Stimulated activated CD4-positive, alpha-beta T cell treated with anti-CD3 and anti-CD28 coated beads, Interleukin-12 subunit alpha, Interleukin-12 subunit beta, amount 100 ng/mL, for 4 hours (primary cell): ENCODE results near the gene CDON.
"Not testable (repeated sequence)": the region's sequence is repeated elsewhere in the genome, so short reads cannot be mapped to it uniquely, and the experiment has no call there.

ENCODE experiments used
- DNase-seq: peaks from one replicate; pipeline ENCODE4 v3.0.0-alpha.2; 2020

Gene CDON

DNA sequence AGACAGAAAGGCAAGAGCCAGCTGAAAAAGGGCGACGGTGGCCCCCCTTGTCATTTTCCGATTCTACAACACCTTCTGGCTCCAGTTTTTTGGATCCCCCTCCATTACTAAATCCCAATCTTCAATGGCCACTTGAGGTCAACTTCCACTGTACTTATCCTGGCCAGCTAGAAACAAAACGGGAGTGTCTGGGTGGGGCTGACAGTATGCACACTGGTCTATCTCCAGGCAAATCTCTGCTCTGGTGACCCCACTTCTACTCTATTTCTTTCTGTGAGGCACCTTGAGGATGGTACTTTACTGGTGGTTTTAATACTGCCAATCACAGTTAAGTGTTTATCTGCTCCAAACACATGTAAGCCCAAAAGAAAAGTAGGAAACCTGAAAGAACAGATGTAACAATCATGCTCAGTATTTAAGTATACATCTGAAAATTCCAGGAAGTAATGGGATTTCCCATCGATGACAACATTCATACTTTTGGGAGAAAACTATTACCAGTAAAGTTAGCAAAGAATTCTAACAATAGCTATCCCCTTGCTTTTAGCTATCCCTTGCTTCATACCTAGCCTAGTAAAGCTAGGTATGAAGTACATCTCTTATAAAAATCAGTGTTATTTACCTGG lies 16.0 kb downstream of the CDON start:
- DNase-seq, result no peak

DNA sequence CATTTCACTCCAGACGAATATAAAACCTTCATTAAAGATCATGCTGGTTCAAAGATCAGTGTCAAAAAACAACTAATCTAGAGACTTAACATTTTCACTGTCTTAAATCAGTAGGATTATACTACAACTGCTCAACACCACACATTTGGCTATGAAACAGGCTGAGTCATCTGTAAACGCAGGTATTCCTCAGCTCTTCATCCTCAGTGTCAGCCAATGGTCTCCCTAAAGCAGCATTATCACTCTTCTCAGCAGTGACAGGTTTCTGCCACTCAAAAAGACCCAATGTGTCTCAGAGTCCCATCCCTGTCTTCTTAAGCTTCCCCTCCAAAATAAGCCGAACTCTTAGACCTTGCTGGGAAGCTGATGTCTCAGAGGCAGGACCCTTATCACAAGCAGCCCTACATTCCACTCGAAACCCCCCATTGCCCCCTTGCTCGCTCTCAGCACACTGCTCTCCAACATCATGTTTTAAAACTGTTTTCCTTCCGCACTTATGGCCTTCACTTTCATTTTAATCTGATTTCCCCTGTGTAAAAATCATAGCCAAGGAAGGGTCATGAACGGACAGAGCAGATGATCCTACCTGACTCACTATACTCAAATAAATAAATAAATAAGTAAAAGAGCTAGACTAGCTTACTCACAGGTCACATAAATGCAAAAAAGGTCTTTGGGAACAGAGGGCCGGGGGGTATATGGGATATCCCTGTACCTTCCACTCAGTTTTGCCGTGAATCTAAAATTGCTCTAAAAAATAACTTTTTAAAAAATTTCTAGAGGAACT lies 23.0 kb downstream of the CDON start:
- DNase-seq, result no peak

DNA sequence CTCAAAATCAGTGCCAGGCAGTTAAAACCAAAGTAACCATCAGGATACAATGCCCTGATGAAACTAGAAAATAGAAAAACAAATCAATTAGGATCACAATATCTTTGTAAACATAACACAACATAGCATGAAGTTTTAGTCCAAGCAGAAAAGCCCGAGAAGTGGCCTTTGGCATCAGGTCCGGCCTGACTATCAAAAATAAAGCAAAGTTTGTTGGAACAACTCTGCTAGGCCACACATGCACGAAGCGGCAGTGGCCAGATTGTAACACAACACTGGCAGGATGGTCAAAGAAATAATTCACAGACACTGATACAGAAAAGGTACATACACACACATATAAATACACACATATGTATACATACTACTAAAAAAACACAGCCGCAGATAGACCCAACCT lies 26.9 kb downstream of the CDON start:
- DNase-seq, result no peak

DNA sequence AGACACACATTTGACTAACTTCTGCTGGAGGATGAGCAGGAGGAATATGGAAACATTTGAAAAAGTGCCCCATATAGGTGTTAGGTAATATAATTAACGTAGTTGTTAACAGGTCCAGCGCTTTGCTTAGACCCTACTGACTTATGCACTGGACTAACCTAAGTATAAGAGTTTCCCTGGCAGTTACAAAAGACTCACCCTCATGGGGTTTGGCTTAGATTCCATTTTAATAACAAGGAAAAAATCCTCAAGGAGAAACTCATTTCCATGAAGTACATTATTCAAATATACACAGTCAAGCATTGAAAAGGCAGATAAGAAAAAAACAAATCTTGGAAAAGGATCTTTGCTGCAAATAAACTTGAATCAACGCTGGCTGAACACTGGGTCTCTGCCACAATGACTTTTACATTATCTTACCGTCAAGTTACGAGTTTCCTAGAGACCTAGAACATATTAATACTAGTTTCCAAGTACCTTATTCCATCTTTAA lies 27.7 kb downstream of the CDON start:
- no peak for DNase-seq

DNA sequence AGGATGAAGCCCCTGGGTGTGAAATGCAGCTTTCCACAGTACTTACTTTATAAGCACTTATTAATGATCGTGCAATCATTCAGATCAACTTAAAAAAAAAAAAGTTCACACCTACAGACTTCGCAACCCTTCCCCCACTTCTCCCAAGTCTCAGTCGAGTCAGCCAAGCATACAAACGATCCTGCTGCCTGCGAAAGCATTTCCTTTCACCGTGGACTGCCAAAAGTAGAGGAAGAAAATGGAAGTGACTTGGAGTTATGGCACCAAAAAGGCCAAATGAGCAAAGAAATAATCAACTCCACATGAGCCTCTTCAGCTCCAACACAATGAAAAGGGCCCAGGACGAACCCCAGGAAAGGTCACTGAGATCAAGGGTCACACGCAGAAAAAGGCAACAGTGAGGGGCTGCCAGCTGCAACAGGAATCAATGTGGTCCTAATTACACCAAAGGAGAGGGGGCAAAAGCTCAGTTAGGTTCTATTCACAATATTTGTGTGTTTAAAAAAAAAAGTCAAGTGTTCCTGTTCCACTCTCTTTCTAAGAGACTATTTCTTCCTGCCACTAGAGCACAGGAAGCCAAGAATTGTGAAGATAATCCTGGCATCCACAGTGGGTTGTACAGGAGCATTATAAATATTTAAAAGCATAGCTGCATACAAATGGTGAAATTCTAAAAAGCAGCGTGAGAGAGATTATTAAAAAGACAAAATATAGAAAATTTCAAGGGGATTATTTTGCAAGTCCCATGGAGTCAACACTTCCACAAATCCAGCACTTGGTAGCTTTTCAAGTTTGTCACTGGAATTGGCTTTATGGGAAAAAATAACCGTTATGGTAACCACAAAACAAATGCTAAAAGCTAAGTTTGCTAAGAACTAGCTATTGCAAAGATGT lies 28.4 kb downstream of the CDON start:
- no peak for DNase-seq

DNA sequence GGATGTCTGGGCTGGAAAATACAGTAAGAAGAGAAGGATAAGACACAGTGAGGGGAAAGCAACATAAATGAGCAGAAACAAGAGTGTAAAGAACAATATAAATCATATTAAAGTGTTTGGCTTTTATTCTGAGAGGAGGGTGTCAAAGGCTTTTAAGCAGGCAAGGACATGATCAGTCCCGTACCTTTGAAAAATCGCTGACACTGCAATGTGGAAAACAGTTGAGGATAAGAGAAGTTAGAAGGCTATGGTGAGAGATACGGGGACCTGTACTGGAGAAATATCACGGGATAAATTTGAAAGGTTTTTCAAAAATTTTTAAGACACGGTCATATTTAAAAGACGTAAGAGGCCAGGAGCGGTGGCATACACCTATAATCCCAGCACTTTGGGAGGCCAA lies 30.3 kb downstream of the CDON start:
- no peak for DNase-seq

DNA sequence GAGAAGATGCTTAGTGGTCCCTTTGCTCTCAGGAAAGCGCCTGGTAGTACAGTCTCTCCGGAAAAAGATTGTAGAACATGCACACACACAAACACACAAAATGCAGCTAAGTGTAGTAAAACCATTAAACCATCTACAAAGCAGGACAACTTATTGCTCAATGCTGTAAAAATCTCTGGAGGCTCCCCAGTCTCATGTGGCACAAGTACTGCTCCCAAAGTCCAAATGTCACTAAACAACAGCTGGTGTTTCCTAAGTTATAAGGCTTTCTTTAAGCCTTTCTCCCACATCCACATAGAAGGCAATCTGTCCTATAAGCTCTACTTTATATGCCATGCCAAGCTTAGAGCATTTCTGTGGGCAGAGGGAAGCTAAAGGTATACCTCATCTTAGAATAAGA lies 32.9 kb downstream of the CDON start:
- no peak for DNase-seq

DNA sequence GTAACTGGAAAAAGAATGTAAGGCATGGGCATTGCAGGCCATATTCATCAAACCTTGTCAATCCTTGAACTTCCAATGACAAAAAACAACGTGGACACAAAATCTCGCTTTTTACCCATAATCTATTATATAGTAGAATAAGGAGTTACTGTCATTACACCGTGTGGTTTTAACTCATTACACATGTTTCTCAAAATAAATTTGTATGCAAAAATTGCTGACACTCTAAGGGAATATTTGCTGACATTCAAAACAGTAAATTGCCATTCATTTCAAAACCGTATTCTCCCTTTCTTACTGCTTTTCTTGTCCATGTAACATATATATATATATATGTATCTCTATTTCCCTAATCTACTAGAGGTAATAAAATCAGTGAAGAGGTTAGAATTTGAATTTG lies 33.4 kb downstream of the CDON start:
- DNase-seq, result no peak

DNA sequence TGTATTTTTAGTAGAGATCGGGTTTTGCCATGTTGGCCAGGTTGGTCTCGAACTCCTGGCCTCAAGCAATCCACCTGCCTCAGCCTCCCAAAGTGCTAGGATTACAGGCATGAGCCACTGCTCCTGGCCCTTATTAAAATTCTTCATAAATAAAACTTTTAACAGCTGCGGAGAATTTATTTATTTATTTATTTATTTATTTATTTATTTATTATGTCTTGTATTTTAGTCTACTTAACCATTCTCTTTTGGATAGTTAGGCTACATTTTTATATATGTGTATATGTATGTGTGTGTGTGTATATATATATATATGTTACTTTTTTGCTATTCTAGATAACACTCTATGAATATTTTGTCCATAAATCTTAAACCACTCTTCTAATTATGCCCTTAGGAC lies 34.1 kb downstream of the CDON start:
- not testable (repeated sequence) for DNase-seq

DNA sequence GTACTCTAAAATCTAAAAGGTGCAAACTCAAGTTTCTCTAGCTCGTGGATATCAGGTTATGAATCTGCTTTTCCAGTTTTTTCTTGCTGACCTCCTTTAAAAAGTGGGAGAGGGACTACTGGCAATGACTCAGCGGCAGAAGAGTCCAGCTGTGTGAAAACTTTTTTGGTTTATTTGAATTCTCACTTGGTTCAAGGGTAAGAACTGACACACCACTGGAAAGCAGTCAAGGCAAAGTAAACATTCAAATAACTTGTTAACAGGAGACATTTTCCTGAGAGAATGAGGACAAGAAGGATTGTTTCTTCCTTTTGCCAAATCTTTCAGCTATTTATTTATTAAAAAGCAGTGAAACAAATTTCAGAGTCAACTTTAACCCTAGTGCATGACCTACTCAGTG lies 36.1 kb downstream of the CDON start:
- no peak for DNase-seq

DNA sequence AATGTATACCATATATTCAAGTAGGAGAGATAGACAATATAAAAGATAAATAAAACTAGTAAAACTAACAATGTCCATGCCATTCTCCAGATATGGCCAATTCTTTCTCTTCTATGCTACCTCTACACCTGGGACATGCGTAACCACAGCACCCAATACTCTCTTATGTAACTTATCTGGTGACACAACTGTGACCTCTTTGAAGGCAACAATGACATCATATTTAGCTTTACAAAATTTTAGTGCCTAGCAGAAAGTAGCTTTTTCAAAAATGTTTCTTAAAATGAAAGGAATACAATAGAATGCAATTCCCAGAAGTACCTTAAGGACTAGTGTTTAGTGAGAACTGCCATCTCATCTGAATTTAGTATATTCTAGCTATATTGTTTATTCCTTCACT lies 36.8 kb downstream of the CDON start:
- no peak for DNase-seq

DNA sequence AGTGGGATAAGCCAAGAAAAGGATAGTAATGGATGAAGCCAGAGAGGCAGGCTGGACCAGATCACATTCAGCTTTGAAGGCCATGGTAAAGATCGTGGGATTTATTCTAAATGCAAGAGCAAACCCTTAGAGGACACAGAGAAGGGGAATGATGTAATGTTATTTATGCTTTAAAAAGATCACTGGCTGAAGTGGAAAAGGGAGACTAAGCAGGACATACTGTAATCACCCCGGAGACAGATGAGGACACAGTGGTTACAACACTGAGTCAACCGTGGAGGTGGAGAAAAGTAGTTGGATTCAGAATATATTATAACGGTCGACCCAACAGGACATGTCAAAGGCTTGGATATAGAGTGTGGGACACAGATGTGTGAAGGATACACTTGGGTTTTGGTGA lies 38.5 kb downstream of the CDON start:
- DNase-seq, result no peak

DNA sequence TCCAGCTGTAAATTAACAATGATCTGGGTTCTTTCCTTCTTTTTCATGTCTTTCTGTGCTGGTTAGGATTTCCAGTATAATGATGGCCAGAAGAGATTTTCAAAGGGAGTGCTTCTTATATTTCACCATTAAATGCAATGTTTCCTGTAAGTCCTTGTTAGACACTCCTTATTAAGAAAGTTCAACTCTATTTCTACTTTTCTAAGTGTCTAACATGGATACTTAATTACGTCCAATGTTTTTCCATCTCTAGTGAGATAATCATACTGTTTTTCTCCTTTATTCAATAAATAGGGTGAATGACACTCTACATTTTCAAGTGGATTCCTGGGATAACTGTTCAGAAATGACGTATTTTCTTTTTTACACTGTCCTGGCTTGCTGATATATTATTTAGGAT lies 49.8 kb downstream of the CDON start:
- DNase-seq, result no peak

DNA sequence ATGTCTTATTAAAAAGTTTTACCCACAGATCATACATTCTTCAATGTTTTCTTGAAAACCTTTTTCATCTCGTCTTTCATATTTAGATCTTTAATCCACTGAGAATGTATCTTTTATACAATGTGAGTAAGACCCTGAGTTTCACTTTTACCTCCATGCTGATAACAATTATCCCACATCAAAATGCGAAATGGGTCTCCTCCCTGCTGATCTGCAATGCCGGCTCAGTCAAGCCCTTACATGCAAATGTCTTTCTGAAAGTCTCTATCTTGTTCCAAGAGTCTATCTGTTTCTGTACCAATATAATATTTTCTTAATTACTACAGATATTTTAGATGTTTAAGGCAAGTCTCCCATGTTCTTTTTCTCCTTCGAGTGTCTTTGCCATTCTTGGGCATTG lies 50.9 kb downstream of the CDON start:
- DNase-seq, result no peak

DNA sequence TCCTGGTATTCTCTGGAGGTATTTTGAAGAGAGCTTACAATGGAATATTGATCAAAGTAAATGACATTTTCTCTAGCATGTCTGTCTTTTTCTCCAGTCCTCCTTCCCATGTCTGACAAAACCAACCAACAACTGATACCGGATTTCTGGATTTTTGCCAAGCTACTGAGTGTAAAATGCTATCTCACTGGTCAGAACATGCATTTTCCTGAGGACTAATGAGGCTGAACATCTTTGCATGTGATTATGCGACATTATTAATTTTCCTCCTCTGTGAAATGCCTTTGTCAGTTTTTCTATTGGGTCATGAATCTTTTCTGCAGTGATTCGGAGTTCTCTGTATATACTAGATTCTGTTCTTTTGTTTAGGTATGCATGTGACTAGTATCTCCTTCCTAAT lies 51.4 kb downstream of the CDON start:
- no peak for DNase-seq

DNA sequence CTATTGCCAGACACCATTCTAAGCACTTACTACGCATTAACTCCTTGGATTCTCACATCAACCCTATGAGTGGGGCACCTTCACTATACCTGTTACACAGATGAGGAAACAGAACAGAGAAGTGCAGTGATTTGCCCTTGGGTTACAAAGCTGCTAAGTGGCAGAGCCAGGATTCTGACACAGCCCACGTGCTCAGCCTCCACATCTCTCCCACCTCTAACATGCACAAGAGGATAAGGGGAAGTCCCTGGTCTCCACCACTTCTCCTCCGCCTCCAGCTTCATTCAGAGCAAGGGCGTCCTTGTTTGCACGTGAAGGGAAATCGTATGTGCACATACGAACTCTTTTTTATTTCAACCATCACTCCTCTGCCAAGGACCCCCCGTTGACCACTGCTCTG lies 53.7 kb downstream of the CDON start:
- DNase-seq, result no peak

DNA sequence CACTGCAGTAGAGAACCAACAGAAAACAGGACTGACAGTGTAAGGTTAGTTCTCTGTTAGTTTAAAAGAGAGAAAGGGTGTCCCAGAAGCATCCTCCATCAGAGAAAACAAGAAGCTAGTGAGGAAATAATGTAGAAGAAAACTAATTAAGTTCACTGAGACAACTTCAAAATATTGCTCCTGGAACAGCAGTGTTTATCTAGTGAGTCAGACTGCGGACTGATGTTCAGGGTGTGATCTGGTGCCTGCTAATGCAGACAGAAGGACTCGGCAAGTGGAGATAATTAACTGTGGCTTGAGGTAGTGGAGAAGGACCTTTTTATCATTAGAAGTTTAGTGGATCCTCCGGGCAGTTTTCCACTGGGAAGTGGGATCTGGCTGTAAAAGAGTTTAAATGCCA lies 55.4 kb downstream of the CDON start:
- DNase-seq, result no peak

DNA sequence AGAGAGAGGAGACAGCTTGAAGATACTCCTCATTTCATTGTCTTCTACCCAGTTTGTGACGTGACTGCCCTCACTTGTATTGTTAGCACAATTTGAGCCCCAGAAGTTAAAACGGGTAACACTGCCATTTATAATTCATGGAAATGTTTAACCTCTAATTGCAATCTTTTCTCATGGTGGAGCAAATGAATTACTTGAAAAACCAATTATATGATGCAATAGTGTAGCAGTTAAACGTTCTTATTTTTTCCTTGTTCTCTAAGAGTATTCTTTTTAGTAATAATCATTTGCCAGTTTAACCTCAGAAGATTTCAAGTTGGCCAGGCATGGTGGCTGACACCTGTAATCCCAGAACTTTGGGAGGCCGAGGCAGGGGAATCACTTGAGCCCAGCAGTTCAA lies 56.6 kb downstream of the CDON start:
- DNase-seq, result no peak

DNA sequence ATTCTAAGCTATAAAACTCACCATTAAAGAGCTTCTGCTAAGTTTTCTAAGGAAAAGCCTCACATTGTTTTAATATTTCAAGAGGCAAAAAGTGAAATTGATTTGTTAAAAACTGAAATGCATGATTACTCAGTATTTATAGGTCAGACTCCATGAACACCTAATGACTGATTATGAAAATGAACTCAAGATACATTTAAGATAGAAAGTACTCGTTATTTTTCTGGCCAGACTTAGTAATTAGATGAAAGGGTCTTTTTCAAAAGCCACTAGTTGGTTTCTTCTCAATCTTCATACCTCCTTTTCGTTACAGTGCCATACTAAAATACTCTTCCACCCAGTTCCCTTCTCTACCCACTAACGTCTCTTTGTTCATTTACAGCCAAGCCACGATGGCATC lies 60.5 kb downstream of the CDON start:
- no peak for DNase-seq

DNA sequence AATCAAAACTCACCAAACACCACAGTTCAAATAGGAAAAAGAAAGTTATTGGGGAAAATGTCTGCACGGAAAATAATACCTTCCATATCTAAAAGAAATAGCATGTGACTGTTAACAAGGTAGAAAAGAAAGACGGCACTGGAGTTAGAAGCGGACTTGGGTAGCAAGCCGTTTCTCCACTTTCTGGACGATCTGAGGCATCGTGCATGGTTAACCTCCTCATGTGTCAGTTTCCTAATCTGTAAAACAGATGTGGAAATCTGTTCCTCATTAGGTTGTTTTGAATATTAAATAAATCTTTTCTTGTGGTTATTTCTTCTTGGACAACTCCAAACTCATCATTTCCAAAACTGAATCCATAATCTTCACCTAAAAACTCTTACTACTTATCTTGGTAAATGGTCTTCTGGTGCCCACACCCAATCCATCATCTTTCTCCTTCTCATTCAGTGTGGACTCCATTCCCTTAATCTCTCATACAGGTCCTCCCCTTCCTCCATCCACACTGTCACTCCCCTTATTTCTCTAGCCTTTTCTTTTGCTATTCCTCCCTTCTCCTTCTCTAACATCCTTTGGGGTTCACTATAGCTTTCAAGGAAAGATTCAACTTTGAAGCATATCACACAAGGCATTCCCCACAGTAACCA lies 63.3 kb downstream of the CDON start:
- DNase-seq, result no peak

DNA sequence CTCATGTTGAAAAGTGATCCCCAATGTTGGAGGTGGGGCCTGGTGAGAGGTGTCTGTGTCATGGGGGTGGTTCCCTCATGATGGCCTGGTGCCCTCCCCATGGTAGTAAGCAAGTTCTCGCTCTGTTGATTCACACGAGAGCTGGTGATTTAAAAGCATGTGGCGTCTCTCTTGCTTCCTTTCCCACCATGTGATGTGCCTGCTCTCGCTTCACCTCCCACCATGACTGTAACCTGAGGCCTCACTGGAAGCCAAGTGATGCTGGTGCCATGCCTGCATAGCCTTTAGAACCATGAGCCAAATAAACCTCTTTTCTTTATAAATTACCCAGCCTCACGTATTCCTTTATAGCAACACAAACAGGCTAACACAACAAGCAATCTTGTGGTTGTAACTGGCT lies 64.4 kb downstream of the CDON start:
- no peak for DNase-seq

DNA sequence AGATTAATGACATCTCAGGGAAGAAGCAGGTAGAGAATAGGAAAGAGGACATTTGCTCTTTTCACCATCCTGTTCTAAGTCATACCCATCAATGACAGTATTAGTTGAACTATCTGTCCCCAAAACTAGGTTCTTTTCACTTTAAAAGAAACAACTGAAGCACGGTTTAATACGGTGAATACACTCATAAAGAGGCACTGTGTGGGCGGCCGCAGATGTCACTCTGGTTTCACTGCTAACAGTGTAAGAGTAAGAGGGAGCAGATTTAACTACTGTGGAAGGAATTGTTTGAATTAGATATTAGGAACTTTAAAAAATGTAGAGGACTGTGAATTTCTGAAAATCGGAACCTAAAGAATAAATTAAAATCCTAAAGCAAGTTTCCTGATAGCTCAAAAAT lies 67.4 kb downstream of the CDON start:
- peak; percentile 24 for DNase-seq

DNA sequence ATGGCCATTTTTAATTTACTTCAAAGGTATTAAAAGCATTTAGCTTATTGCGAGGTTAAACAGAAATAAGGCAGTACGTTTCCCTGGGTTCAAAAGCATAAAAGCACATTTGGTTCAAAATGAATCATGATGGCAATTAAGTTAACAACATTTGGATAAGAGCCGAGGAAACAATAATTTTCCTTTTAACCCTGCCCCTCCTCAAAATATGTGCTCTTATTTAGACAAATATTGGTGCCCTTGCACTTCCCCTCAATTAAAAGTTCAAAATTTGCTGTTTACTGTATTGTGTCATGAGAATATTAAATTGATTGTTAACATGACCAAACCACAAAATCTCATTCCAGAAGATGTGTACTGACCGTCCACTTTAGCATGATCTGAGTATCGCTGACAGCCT lies 68.2 kb downstream of the CDON start:
- no peak for DNase-seq
